Omental fat pad (tissue), 4 donors: ENCODE results near the gene YTHDC2. TPM values are rescaled to one million over a fixed set of nuclear protein-coding genes. Genes with fewer than 3 reads are reported as not detected.

ENCODE experiments used
- ATAC-seq: fragments of 150-250 bp; one replicate; pipeline ENCODE4 v1.9.1; 2016; ENCODE audit warnings: mild to moderate bottlenecking, moderate library complexity; ENCODE audit not compliant: low FRiP score
- DNase-seq: peaks from one replicate; pipeline ENCODE4 v3.0.0-alpha.2; 2019; ENCODE audit warnings: low spot score
- CTCF ChIP-seq, 3 donors: fragments of 450-650 bp; IDR thresholded peaks; one replicate each; pipeline ENCODE4 v1.5.1; 2016 to 2017; ENCODE audit warnings: antibody characterized with exemption in 3 of 3, mild to moderate bottlenecking in 3 of 3, moderate library complexity in 2 of 3
- total RNA-seq, 4 donors: library from RNA; depleted of rRNA; stranded (reverse); fragments of >200 nt; gene quantifications; one replicate each; pipeline ENCODE4 v1.1.0, GENCODE V29; 2016

YTHDC2 gene
- total RNA-seq, 4 donors from 2014 or later, result 23.3 to 40.4 (median 28.1) TPM

DNA sequence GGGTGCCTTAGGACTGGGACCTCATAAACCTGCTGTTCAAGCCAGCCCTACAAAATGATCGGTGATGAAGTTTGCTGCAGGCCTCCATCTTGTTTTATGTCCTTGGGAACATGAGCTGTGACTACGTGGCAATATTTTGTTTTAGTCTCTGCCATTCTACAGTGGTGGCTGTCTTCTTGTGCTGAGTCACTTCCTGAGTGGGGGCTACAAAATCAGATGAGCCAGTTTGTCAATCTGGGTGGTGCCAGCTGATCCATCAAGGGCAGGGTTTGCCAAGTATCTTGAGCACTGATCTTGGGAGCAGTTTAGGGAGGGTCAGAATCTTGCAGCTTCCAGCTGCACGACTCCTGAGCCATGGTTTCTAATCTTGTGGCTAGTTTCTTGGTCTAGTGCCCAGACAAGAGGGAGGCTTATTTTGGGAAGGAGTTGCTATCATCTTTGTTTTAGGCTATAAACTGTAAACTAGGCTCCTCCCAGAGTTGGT, 94.7 kb downstream of the YTHDC2 start:
- no peak for TF ChIP-seq CTCF (IDR thresholded peaks at IDR 0.05)
- DNase-seq, result no peak
- no peak for ATAC-seq

GRCh38 chr5:113612060-113612496, 98.6 kb downstream of the YTHDC2 start:
- ATAC-seq (no peak), DNase-seq (no peak)
- TF ChIP-seq CTCF (IDR thresholded peaks at IDR 0.05), result peak in 1 of 3 donors; percentile 14

DNA sequence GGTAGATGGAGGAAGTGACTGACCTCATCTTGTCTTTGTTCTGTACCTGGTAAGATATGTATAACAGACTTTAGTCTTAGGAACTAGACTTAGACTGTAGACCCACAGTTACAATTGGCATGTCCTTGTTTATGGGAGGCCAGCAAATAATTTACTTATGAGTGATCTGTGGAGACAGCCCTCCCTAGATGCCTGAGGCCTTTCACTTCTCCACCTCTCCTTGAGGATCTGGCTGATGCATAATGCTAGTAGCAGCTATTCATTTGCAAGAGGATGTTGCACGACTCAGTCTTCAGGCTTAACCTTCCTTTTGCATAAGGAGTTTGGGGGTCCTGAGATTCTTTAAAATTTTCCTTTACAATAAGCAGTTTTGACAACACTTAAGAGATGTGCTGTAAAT, 100.7 kb downstream of the YTHDC2 start:
- ATAC-seq (no peak), DNase-seq (no peak)
- no peak for TF ChIP-seq CTCF (IDR thresholded peaks at IDR 0.05)

DNA sequence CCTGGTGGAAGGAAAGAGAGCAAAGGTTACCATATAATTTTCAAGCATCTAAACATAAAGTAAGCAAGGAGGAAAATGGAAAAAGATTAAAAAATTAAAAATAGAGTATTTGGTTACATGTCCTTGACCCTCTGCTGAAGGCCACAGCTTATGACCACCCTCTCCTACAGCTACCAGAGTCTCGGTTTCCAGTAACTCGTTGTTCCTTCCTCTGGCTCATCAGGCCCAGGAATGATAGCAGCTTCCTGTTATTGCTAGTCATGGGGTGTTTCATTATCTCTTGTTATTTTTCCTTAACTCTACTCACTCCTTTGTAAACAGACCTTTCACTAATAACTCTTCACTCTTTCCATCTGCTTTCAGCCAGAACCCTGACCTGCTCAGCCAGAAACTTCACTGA, 102.2 kb downstream of the YTHDC2 start:
- DNase-seq, result no peak
- no peak for TF ChIP-seq CTCF (IDR thresholded peaks at IDR 0.05)
- ATAC-seq, result no peak

DNA sequence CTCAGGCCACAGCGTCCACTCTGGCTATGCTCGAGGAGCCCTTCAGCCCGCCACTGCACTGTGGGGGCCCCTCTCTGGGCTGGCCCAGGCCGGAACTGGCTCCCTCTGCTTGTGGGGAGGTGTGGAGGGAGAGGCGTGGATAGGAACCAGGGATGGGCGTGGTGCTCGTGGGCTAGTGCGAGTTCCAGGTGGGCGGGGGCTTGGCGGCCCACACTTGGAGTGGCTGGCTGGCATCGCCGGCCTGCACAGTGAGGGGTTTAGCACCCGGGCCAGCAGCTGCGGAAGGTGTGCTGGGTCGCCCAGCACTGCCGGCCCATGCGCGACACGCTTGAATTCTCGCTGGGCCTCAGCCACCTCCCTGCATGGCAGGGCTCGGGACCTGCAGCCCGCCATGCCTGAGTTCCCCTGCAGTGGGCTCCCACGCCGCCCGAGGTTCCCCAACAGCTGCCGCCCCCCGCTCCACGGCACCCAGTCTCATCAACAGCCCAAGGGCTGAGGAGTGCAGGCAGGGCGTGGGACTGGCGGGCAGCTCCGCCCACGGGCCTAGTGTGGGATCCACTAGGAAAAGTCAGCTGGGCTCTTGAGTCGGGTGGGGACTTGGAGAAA, 103.8 kb downstream of the YTHDC2 start:
- ATAC-seq (no peak), DNase-seq (no peak)
- no peak for TF ChIP-seq CTCF (IDR thresholded peaks at IDR 0.05)

DNA sequence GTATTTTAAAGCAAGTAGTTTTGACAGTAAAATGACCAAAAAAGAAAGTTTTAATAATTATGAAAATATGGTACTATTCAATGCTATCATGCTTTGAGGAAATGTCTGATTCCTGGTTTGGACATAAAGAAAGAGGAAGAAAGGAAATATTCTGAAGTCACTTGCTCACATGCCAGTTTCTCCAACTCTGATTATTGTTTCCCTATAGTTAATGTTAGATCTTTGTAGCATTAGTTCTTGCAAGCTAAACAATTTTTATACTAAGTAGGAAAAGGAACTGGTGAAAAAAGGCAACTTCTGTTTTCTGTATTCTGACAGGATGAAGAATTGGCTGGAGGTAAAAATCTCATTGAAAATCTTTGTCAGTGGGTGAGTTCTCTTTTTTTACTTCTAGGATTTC, 119.5 kb downstream of the YTHDC2 start:
- DNase-seq, result no peak
- TF ChIP-seq CTCF (IDR thresholded peaks at IDR 0.05), result no peak
- no peak for ATAC-seq

GRCh38 chr5:113634957-113635356, 121.5 kb downstream of the YTHDC2 start:
- no peak for DNase-seq
- TF ChIP-seq CTCF (IDR thresholded peaks at IDR 0.05), result no peak
- ATAC-seq, result no peak
